Measurements from ENCODE around the gene RHEX.

RHEX gene

DNA sequence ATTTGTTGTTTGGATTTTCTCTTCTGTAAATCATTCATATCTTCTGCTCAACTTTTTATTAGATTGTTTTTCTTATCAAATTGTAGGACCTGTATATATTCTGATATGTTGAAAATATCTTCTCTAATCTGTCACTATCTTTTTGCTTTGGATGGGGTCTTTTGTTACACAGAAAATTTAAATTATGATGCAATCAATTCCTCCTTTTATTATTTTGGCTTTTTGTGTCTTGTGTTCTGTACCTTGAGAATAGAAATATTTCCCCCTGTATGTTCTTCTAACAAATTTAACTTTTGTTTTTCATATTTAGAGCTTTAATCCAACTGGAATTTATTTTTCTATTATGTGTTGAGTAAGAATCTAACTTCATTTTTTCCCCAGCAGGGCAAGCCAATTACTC is 67.4 kb downstream of the RHEX start:
- no peak for DNase-seq

DNA sequence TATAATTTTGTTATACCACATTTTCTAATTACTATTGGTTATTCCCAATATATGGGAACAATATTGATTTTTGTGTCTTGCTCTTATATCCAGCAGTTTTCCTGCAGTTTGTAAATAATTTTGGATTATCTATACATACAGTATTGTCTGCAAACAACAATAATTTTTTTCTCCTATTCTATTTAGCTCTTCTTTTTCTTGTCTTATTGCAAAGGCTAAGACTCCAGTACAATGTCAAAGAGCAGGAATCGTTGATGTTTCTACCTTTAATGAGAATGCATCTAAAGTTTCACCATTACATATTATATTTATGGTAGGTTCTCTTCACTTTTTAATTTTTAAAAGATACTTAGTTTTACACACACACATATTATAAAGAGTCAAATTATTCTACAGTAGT is 68.3 kb downstream of the RHEX start:
- DNase-seq, result no peak

DNA sequence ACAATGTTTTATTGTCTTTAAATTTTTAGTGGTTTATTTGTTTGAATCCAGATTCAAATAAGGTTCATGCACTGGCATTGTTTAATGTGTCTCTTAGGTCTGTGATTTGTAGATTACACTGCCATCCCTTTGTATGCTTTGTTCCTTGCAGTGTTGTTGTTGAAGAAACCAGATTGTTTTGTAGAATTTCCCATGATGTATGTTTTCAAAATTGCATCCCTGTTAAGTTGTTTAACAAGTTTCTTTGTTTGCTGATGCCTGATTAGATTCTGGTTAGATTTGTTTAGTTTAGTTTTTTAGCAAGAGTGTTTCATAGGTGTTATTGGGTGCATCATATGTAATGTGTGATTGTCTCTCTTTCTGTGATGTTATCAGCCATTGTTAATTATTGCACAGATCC is 69.7 kb downstream of the RHEX start:
- DNase-seq, result no peak

DNA sequence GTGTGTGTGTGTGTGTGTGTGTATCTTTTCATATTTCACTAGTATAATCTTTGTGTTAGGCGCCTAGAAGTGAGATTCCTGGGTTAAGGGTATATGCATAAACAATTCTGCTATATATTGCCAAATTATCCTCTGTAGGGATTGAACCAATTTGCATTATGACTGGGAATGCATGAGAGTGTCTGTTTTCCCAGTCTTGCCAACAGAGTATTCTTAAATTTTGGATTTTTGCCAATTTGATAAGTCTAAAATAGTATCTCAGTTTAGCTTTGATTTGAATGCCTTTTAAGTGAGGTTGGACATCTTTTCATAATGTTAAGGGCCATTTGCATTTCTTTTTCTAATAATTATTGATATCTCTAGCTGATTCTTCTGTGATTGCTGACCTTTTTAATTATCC is 72.4 kb downstream of the RHEX start:
- DNase-seq, result no peak

DNA sequence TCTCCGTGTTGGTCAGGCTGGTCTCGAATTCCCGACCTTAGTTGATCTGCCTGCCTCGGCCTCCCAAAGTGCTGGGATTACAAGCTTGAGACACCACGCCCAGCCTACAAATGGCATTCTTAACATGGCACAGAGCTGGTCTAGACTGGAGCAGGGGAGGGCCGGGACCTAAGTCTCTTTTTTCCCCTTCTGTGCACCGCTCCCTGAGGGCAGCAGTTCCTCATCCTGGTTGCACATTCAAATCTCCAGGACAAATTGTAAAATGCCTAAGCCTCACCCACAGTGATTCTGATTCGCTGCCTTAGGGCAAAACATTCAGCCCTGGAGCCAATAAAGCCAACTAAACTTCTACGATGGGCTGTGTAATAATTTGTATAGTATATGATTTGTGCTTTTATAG is 74.4 kb downstream of the RHEX start:
- DNase-seq, result no peak

DNA sequence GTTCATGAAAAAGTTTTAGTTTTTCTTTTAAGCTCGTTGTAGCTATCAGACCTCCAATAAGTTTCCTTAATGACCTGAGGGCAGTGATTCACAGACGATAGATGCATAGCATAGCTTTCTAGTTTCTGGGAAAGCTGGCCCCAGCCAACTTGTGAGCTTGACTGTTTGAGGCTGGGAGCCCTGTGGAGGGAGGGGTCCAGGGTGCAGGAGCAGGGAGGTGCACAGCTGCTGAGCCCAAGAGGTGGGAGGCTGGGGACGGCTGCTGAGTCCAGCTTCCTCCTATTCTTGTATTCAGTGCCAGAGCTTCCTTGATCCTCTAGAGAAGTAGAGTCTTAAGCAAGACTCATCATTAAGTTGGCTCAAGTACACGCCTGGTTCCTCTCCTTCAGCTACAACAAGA is 75.2 kb downstream of the RHEX start:
- DNase-seq, result no peak

DNA sequence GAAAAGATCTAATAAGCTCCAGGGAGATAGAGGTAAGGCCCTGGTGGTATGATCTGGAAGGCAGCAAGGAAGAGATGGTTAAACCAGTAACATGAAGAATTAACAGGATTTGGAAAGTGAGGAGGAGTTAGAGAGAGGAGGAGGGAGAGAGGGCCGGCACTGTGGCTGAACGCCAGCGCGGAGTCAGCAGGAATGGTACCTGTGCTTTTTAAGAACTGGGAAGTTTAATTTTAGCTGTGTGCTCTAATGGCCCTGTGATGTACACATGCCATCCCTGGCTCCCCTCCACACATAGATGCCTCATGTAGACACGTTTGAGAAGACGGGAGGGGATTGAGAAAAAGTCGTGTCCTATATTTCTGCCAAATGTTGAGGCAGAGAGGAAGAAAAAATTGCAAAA is 78.1 kb downstream of the RHEX start:
- DNase-seq, result no peak

DNA sequence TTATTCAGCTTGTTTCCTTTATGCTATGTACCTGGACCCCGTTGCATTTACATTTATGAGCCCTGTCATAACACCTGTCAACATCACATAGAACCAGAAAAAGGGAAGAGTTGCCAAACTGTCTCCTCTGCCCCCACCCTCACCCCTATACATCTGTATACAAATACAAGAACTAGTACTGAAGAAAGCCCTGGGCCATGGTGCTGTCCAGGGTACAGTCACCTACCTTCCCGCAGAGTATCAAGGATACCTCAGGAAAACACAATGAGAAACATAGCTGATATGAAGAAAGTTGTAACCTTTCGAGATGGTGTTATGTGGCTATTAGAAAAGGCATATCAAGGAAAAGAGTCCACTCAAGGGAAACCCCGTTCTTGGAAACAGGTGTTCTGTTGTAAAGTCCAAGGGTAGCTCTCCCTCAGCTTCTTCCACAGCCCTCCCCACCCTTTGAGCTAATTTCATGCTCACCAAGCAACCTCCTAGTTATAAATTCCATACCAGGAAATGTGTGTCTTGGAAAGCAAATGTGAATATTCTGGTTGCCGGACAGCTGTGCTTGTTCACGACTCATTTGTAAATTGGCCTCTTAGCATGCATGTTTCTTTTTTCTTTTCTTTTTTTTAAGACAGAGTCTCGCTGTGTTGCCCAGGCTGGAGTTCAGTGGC is 80.9 kb downstream of the RHEX start:
- no peak for DNase-seq

DNA sequence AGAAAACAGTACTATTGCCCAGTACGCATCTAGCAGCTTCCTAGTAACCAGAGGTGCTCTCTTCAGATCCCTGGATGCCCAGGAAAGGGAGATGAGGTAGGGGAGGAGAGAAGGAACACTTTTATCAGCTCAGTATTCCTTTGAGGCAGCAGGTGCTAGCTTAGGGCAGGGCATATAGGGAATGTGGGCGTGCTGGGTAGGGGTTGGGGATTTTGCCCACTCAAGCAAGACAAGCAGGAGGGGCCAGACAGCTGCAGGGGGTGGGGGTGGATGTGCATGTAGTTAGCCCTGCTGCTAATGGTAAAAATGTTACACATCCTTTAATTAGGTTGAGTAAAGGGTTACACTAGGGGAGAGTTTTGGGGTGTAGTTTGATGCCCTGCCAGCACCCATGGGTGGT is 82.3 kb downstream of the RHEX start:
- no peak for DNase-seq

DNA sequence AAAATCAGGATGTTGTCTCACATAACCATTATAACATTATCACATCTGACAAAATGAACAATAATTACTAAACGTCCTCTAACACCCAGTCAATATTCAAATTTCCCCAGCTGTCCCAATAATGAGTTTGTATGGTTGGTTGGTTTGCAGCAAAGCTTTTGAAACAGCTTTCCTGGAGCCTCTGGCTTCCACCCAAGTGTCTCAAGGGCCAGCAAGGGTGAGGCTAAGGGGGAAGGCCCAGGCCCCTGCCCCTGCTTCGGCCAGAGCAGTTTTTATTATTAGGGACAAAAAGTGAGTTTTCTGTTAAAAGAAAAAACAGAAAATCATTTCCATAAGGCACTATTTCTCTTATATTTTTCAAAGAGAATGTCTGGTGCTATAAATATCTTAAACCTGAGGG is 83.3 kb downstream of the RHEX start:
- no peak for DNase-seq

DNA sequence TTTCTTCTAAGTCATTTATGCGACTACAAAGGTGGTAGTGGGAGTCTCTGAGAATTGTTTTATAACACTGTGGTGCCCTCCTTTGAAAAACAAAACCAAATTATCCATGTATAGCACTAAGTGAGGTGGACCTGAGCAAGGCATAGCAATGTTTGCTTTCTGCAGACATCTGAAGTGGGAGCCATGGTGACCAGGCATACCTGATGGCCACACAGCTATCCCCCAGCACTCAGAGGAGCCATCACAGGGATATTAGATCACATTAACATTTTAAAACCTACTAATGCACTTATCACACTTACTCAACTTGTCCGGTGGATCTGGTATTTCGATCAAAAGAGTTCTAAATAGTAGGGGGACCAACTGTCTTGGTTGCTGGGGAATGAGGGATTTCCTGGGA is 89.0 kb downstream of the RHEX start:
- no peak for DNase-seq

DNA sequence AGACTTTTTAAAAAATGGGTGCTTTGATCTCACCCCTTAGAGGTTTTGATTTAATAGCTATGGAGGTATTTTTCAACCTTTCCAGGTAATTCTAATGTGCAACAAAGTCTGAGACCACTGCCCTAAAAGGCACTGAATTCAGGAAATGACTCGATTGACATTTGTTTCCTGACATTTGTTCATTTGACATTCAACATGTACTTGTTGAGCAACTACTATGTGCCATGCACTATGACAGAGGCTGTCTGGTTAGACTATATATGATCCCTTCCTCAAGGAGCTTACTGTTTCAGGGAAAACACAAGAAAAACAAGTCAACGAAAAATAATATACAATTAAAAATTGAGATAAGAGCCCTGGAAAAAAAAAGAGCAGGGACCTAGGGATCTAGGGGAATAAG is 89.8 kb downstream of the RHEX start:
- no peak for DNase-seq

DNA sequence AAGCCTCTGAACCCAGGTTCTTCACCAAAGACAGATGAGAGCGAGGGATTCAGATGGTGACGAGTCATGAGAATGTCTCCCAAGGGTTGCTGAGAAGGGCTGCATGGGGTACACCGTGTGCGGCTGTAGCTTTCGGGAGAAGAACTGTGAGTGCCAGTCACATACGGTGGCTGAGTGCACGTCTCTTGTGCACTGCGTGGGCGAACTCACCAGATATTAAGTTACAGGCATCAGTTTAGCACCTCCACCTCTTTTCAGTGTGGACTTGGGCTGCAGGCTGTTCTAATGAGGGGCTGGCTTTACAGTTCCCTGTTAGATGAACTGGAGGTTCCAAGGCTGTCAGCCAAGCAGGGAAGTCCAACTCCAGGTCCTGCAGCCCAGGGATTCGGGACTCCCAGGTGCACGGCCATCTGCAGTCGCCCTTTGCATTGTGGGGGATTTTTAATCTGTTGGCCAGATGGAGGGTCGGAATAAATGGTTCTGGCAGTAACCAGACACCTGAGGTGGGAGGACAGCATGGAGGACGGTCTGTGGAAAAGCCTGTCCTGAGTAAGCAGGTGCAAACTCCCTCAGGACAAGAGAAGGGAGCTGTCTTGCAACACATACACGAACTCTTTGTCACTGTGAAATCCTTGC is 90.7 kb downstream of the RHEX start:
- DNase-seq, result no peak

DNA sequence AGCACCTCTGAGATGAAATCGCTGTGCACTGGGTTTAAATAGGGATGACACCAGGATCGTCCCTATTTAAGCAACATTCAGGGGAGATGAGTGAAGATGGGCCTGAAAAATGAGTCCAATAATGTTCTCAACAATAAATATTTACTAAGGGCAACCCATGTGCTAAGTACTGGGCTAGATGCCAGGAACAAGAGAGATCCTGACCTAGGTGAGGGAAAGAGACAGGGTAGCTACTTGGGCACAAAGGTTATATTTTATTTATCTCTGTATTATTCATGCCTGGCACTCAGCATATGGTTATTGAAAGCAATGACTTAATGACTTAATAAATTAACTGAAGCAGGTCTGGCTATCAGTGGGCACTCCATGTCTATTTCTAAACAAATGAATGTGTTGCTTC is 91.6 kb downstream of the RHEX start:
- DNase-seq, result no peak

DNA sequence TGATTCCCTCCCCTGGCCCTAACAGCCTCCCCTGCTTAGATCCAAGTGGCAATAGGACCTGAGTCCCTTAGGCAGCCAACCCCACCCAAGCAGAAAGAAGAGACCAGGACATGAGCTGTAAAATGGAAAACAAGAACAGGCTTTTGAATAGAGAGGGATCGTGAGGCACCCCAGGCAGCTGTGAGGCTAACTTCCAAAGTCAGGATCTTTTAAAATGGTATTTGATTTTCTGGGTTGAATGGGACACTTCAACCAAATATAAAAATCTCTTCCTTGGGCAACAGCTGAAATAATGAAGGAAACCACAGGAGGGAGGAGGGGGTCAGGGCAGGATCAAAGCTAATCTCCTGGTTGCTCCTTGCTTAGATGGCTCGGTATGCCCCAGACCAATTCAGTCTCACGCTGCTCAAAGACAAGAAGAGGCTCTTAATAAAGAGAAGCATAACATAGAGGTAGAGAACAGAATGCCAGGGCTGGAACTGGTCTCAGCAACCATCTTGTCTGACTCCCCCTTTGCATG is 92.9 kb downstream of the RHEX start:
- DNase-seq, result no peak

Data from stimulated activated naive CD4-positive, alpha-beta T cell (primary cell).